Loucy (cell line): Measurements from ENCODE around the gene CLEC4C.
"Not testable (repeated sequence)": the region's sequence is repeated elsewhere in the genome, so short reads cannot be mapped to it uniquely, and the experiment has no call there.

Experiments
- CTCF ChIP-seq: fragments of 200-600 bp; sonication (generic); conservative IDR thresholded peaks from 2 replicates; pipeline ENCODE4 v1.5.1; 2014; ENCODE audit warnings: mild to moderate bottlenecking, antibody characterized with exemption, low read length
- EZH2phosphoT487 ChIP-seq: fragments of 200-600 bp; IDR thresholded peaks from 2 replicates; pipeline ENCODE4 v1.6.1; 2018; ENCODE audit warnings: antibody characterized with exemption, mild to moderate bottlenecking, moderate library complexity, borderline replicate concordance

- TF ChIP-seq CTCF, EZH2phosphoT487: not testable (repeated sequence)
These were observed 5.1 kb upstream of the CLEC4C start for GRCh38 chr12:7751941-7752922.
